Measurements from ENCODE around the gene PACSIN2. TPM values are rescaled to one million over a fixed set of nuclear protein-coding genes. Genes with fewer than 3 reads are reported as not detected.

PACSIN2 gene
- total and polyA plus RNA-seq, 5 donors from 2014 or later = 27.5 to 60.8 (median 34.9) TPM

DNA sequence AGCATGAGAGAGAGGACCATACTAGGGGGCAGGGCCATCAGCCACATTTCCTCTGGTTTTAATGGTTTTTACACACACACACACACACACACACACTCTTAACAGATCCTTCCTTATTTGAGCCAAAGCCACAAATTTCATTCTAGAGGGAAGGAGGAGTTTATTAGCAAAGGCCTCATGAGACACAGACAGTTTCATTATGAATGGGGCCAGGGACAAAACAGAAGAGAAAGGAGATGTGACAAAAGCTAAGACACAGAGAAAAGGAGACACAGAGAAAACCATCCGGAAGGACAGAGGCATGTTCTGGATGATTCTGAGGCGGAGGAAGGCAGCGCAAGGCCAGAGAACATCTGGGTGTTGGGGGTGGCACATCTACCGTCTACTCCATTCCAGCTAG is 125.6 kb downstream of the PACSIN2 start:
- peaks cover 5 to 21% (median 13%) of the 10 kb centered on the region in 4 donors for H3K4me1 Mint-ChIP-seq
- H3K9me3 Mint-ChIP-seq = no peaks in the 10 kb centered on the region
- ATAC-seq (ENCODE audit: low read depth in 2 of 2) = peak; percentile 6 to 24
- Histone ChIP-seq H3K36me3 (ENCODE audit: control insufficient read depth, insufficient read depth, low read length) (peaks cover 62% of the 10 kb centered on the region), H3K27ac (ENCODE audit: insufficient read depth, low read length, poor library complexity, severe bottlenecking) (no peak overlapping the region), H3K27me3 (ENCODE audit: control insufficient read depth, insufficient read depth, low read length) (no peaks in the 10 kb centered on the region), H3K4me1 (ENCODE audit: control insufficient read depth, insufficient read depth, low read length, poor library complexity, severe bottlenecking) (peaks cover 7% of the 10 kb centered on the region), H3K9me3 (ENCODE audit: control insufficient read depth in 2 of 2, low read length in 2 of 2) (no peaks in the 10 kb centered on the region), H3K4me3 (ENCODE audit: low read depth, low read length) (no peak overlapping the region)
- no peaks in the 10 kb centered on the region for H3K27me3 Mint-ChIP-seq
- H3K4me3 Mint-ChIP-seq = peak overlapping the region in 3 of 4 donors; percentile 37 to 95 (median 58)
- peak overlapping the region; percentile 17 to 68 (median 21) for H3K27ac Mint-ChIP-seq
- peak in 1 of 3 donors; percentile 49 for DNase-seq
- H3K36me3 Mint-ChIP-seq = peaks cover 26% of the 10 kb centered on the region

DNA sequence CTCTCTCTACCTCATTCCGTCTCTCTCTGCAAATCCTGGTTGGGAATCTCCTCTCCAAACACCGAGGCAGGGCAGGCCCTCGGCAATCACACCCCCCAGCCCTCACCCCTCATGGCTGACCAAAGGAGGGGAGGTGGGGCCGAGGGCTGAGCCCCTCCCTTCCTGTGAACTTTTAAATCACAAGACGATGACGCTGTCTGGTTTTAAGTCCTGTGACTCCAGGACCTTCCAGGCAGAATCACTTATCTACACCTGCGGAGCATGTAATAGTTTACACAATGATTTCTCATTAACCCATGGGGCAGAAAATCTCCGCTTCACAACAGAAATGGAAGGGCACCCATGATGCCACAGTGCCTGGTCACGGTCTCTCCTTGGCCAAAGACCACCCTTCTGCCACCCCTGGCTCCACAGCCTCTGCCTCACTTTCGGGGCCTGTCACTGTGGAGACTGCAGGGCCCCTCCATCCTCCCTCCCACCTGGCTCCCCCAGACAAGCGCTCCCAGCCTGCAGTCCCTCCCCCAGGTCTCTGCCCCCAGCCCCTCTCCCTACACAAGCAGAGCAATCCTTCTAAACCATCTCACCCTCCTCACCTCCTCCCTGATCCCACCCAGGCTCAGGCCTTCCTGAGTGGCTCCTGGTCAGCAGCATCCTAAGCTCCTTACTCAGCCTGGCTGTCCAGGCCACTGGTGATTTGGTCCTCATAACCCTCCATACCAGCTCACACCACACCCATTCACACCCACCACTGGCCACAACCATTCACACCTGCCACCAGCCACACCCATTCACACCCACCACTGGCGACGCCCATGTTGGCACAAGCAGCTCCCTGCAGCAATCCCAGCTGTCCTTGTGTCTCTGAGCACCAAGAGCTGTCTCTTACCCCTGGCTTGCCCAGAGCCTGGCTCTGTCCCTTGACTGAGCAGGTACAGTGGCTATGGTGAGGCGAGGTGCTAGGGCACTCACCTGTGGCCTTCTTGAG is 127.1 kb downstream of the PACSIN2 start:
- no peaks in the 10 kb centered on the region for H3K9me3 ChIP-seq (ENCODE audit: control insufficient read depth in 2 of 2, low read length in 2 of 2)
- DNase-seq = no peak
- no peak for ATAC-seq (ENCODE audit: low read depth in 2 of 2)
- Mint-ChIP-seq H3K4me3 (peak overlapping the region in 1 of 4 donors; percentile 48), H3K4me1 (peaks cover 0 to 12% (median 9%) of the 10 kb centered on the region in 4 donors), H3K9me3 (no peaks in the 10 kb centered on the region), H3K27me3 (no peaks in the 10 kb centered on the region), H3K36me3 (peaks cover 32% of the 10 kb centered on the region), H3K27ac (peak overlapping the region in 2 of 3 donors; percentile 35 to 82)
- no peaks in the 10 kb centered on the region for H3K4me1 ChIP-seq (ENCODE audit: control insufficient read depth, insufficient read depth, low read length, poor library complexity, severe bottlenecking)
- no peak overlapping the region for H3K4me3 ChIP-seq (ENCODE audit: low read depth, low read length)
- no peak overlapping the region for H3K27ac ChIP-seq (ENCODE audit: insufficient read depth, low read length, poor library complexity, severe bottlenecking)
- no peaks in the 10 kb centered on the region for H3K27me3 ChIP-seq (ENCODE audit: control insufficient read depth, insufficient read depth, low read length)
- H3K36me3 ChIP-seq (ENCODE audit: control insufficient read depth, insufficient read depth, low read length) = peaks cover 70% of the 10 kb centered on the region

DNA sequence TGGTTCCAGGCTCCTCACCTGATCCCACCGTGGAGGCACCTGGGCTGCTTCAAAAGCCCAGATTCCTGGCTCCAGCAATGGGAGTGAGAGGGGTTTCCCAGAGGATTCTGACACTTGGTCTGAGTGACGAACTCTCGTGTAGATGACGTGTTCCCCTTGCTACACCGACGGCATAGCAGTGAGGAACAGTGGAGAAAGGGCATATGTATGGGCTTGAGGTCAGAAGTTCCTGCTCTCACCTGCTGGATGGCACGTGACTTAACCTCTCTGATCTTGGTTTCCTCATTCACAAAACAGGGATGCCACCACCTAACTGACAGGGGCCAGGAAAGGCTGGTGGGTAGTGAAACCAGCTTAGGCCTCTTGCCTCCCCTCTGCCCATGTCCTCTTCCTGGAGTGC is 127.8 kb downstream of the PACSIN2 start:
- Mint-ChIP-seq H3K27ac (peak overlapping the region in 1 of 3 donors; percentile 76), H3K4me1 (peaks cover 0 to 12% (median 9%) of the 10 kb centered on the region in 4 donors), H3K36me3 (peaks cover 34% of the 10 kb centered on the region), H3K27me3 (no peaks in the 10 kb centered on the region), H3K4me3 (no peak overlapping the region), H3K9me3 (no peaks in the 10 kb centered on the region)
- Histone ChIP-seq H3K4me1 (ENCODE audit: control insufficient read depth, insufficient read depth, low read length, poor library complexity, severe bottlenecking) (no peaks in the 10 kb centered on the region), H3K27ac (ENCODE audit: insufficient read depth, low read length, poor library complexity, severe bottlenecking) (no peak overlapping the region), H3K4me3 (ENCODE audit: low read depth, low read length) (no peak overlapping the region), H3K36me3 (ENCODE audit: control insufficient read depth, insufficient read depth, low read length) (peaks cover 77% of the 10 kb centered on the region), H3K9me3 (ENCODE audit: control insufficient read depth in 2 of 2, low read length in 2 of 2) (no peaks in the 10 kb centered on the region), H3K27me3 (ENCODE audit: control insufficient read depth, insufficient read depth, low read length) (no peaks in the 10 kb centered on the region)
- DNase-seq = no peak
- ATAC-seq (ENCODE audit: low read depth in 2 of 2) = no peak

DNA sequence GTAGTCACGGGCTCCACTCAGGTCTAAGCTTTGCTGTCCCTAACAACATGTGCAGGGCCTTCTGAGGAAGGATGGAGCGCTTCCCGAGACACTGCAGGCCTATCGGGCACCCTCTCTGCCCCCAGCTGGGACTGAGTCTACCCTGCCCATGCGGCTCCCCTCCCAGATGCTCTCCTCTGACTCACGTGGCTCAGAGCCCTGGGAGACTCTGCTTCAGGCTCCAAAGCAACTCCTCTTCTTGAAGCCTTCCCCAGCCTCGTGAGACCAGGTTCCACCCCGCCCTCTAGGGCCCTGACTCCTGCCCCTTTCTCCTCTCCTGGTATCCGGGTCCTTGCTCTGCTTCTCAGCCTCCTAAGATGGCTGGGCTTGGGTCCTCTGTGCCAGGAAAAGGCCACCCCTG is 129.5 kb downstream of the PACSIN2 start:
- no peak overlapping the region for H3K4me3 Mint-ChIP-seq
- no peaks in the 10 kb centered on the region for H3K4me1 ChIP-seq (ENCODE audit: control insufficient read depth, insufficient read depth, low read length, poor library complexity, severe bottlenecking)
- H3K27me3 ChIP-seq (ENCODE audit: control insufficient read depth, insufficient read depth, low read length) = no peaks in the 10 kb centered on the region
- H3K27me3 Mint-ChIP-seq = no peaks in the 10 kb centered on the region
- no peak for DNase-seq
- no peaks in the 10 kb centered on the region for H3K9me3 ChIP-seq (ENCODE audit: control insufficient read depth in 2 of 2, low read length in 2 of 2)
- no peaks in the 10 kb centered on the region for H3K9me3 Mint-ChIP-seq
- H3K36me3 ChIP-seq (ENCODE audit: control insufficient read depth, insufficient read depth, low read length) = peaks cover 76% of the 10 kb centered on the region
- H3K36me3 Mint-ChIP-seq = peaks cover 32% of the 10 kb centered on the region
- no peak overlapping the region for H3K27ac ChIP-seq (ENCODE audit: insufficient read depth, low read length, poor library complexity, severe bottlenecking)
- H3K27ac Mint-ChIP-seq = no peak overlapping the region
- peaks cover 0 to 12% (median 9%) of the 10 kb centered on the region in 4 donors for H3K4me1 Mint-ChIP-seq
- ATAC-seq (ENCODE audit: low read depth in 2 of 2) = no peak
- H3K4me3 ChIP-seq (ENCODE audit: low read depth, low read length) = no peak overlapping the region

DNA sequence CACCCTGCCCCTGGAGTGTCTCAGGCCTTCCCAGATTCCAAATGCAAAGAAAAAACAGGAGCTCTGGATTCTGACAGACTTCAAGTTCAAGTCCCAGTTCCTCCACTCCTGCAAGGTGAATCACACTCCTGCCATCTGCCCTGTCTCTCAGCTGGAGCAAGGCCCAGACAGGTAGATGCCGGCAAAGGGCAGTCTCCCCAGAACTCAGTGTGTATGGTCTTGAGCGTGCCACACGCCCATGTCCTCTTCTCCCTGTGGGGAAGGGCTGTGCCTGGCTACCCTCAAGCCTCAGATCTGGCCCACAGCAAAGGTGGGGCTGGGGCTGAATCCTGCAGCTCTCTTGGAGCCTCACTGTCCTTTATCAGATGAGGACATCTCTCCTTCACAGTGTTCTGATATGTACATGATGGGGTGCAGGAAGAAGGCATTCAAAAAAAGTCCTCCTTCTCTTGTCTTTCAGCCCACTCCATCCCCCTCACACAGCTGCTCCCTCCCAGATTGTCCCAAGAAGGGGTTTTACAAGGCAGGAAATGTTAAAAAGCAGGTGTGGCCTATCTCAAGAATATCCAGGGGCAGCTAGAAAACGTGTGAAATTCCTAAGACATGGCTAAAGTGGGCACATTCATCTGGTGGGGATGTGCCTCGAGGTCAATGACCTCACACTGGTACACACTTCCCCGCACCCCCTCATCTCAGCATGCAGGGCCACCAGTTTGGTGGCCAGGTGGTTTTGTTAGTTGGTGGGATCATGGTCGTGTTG is 130.2 kb downstream of the PACSIN2 start:
- Mint-ChIP-seq H3K27ac (no peak overlapping the region), H3K4me1 (peaks cover 0 to 12% (median 9%) of the 10 kb centered on the region in 4 donors), H3K4me3 (no peak overlapping the region), H3K27me3 (no peaks in the 10 kb centered on the region), H3K9me3 (no peaks in the 10 kb centered on the region), H3K36me3 (peaks cover 35% of the 10 kb centered on the region)
- H3K4me3 ChIP-seq (ENCODE audit: low read depth, low read length) = no peak overlapping the region
- ATAC-seq (ENCODE audit: low read depth in 2 of 2) (no peak), DNase-seq (no peak)
- no peak overlapping the region for H3K27ac ChIP-seq (ENCODE audit: insufficient read depth, low read length, poor library complexity, severe bottlenecking)
- no peaks in the 10 kb centered on the region for H3K4me1 ChIP-seq (ENCODE audit: control insufficient read depth, insufficient read depth, low read length, poor library complexity, severe bottlenecking)
- H3K36me3 ChIP-seq (ENCODE audit: control insufficient read depth, insufficient read depth, low read length) = peaks cover 82% of the 10 kb centered on the region
- no peaks in the 10 kb centered on the region for H3K9me3 ChIP-seq (ENCODE audit: control insufficient read depth in 2 of 2, low read length in 2 of 2)
- no peaks in the 10 kb centered on the region for H3K27me3 ChIP-seq (ENCODE audit: control insufficient read depth, insufficient read depth, low read length)

DNA sequence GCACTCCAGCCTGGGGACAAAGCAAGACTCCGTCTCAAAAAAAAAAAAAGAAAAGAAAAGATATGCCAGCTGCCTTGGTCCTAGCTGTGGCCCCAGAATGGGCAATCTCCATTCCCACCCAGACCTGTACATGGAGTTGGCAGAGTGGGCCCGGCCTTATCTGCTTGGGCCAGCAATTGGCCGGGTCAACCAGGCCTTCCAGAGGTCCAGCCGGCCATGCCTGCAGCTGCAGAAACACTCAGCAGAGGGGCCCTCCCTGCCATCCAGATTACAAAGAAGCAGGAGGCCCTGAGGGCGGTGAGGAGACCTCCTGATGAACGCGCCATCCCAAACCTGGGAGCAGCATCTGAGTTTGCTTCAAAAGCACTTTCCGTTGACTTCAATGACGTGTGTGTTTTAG is 131.0 kb downstream of the PACSIN2 start:
- Histone ChIP-seq H3K4me3 (ENCODE audit: low read depth, low read length) (no peak overlapping the region), H3K9me3 (ENCODE audit: control insufficient read depth in 2 of 2, low read length in 2 of 2) (no peaks in the 10 kb centered on the region), H3K36me3 (ENCODE audit: control insufficient read depth, insufficient read depth, low read length) (peaks cover 80% of the 10 kb centered on the region), H3K27me3 (ENCODE audit: control insufficient read depth, insufficient read depth, low read length) (no peaks in the 10 kb centered on the region), H3K27ac (ENCODE audit: insufficient read depth, low read length, poor library complexity, severe bottlenecking) (no peak overlapping the region), H3K4me1 (ENCODE audit: control insufficient read depth, insufficient read depth, low read length, poor library complexity, severe bottlenecking) (no peaks in the 10 kb centered on the region)
- Mint-ChIP-seq H3K27ac (no peak overlapping the region), H3K27me3 (no peaks in the 10 kb centered on the region), H3K4me1 (peaks cover 0 to 5% (median 3%) of the 10 kb centered on the region in 4 donors), H3K36me3 (peaks cover 28% of the 10 kb centered on the region), H3K9me3 (no peaks in the 10 kb centered on the region), H3K4me3 (no peak overlapping the region)
- no peak for DNase-seq
- no peak for ATAC-seq (ENCODE audit: low read depth in 2 of 2)

DNA sequence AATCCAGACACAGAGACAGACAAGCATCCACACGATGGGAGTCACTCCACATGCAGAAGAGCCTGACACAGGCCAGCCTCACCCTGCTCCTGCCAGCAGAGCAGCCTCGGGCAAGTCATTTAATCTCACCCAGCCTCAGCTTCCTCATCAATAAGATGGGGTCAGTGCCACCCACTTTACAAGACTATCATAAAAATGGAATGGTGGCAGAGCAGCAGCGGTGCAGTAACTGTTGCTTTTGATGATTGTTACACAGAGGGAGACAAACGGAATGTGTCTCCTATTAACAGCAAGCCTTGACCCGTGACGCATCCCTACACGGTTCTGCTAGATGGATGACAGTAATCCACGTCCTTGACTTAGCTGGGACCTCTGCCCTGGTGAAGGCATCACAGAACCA is 131.8 kb downstream of the PACSIN2 start:
- ATAC-seq (ENCODE audit: low read depth in 2 of 2) (no peak), DNase-seq (no peak)
- Histone ChIP-seq H3K27me3 (ENCODE audit: control insufficient read depth, insufficient read depth, low read length) (no peaks in the 10 kb centered on the region), H3K4me3 (ENCODE audit: low read depth, low read length) (no peak overlapping the region), H3K4me1 (ENCODE audit: control insufficient read depth, insufficient read depth, low read length, poor library complexity, severe bottlenecking) (no peaks in the 10 kb centered on the region), H3K27ac (ENCODE audit: insufficient read depth, low read length, poor library complexity, severe bottlenecking) (no peak overlapping the region), H3K9me3 (ENCODE audit: control insufficient read depth in 2 of 2, low read length in 2 of 2) (no peaks in the 10 kb centered on the region), H3K36me3 (ENCODE audit: control insufficient read depth, insufficient read depth, low read length) (peaks cover 80% of the 10 kb centered on the region)
- H3K27ac Mint-ChIP-seq = no peak overlapping the region
- H3K4me1 Mint-ChIP-seq = no peaks in the 10 kb centered on the region
- peaks cover 22% of the 10 kb centered on the region for H3K36me3 Mint-ChIP-seq
- H3K4me3 Mint-ChIP-seq = no peak overlapping the region
- H3K27me3 Mint-ChIP-seq = no peaks in the 10 kb centered on the region
- H3K9me3 Mint-ChIP-seq = no peaks in the 10 kb centered on the region
